Measurements from ENCODE around the gene PVALB.

PVALB gene

GRCh38 chr22:36816339-36816635, 548 bp downstream of the PVALB start:
- no peak for DNase-seq (ENCODE audit: extremely low spot score, insufficient read length, low read depth)
- FAIRE-seq = no peak

GRCh38 chr22:36815558-36816338, 1.1 kb downstream of the PVALB start:
- FAIRE-seq = no peak
- no peak for DNase-seq (ENCODE audit: extremely low spot score, insufficient read length, low read depth)

- FAIRE-seq (no peak), DNase-seq (ENCODE audit: extremely low spot score, insufficient read length, low read depth) (no peak)
These were observed 2.0 kb downstream of the PVALB start for GRCh38 chr22:36814801-36815200.

- FAIRE-seq (no peak), DNase-seq (ENCODE audit: extremely low spot score, insufficient read length, low read depth) (no peak)
These were observed 5.6 kb downstream of the PVALB start for GRCh38 chr22:36811094-36811800.

GRCh38 chr22:36809351-36809750, 7.5 kb downstream of the PVALB start:
- DNase-seq (ENCODE audit: extremely low spot score, insufficient read length, low read depth) = no peak
- no peak for FAIRE-seq

- FAIRE-seq (no peak), DNase-seq (ENCODE audit: extremely low spot score, insufficient read length, low read depth) (no peak)
These were observed 8.0 kb downstream of the PVALB start for GRCh38 chr22:36808721-36809344.

- no peak for FAIRE-seq
- no peak for DNase-seq (ENCODE audit: extremely low spot score, insufficient read length, low read depth)
These were observed 9.2 kb downstream of the PVALB start for GRCh38 chr22:36807627-36808026.

- FAIRE-seq (no peak), DNase-seq (ENCODE audit: extremely low spot score, insufficient read length, low read depth) (no peak)
These were observed 10.0 kb downstream of the PVALB start for GRCh38 chr22:36806835-36807234.

- FAIRE-seq (no peak), DNase-seq (ENCODE audit: extremely low spot score, insufficient read length, low read depth) (no peak)
These were observed 13.5 kb downstream of the PVALB start for GRCh38 chr22:36803358-36803757.

GRCh38 chr22:36798674-36799066, 18.2 kb downstream of the PVALB start:
- DNase-seq (ENCODE audit: extremely low spot score, insufficient read length, low read depth) = no peak
- no peak for FAIRE-seq

GRCh38 chr22:36797911-36798673, 18.7 kb downstream of the PVALB start:
- DNase-seq (ENCODE audit: extremely low spot score, insufficient read length, low read depth) (no peak), FAIRE-seq (peak; percentile 65)

- DNase-seq (ENCODE audit: extremely low spot score, insufficient read length, low read depth) = no peak
- FAIRE-seq = no peak
These were observed 19.5 kb downstream of the PVALB start for GRCh38 chr22:36797374-36797773.

GRCh38 chr22:36796552-36797175, 20.2 kb downstream of the PVALB start:
- no peak for FAIRE-seq
- no peak for DNase-seq (ENCODE audit: extremely low spot score, insufficient read length, low read depth)

GRCh38 chr22:36795633-36796032, 21.2 kb downstream of the PVALB start:
- DNase-seq (ENCODE audit: extremely low spot score, insufficient read length, low read depth) = no peak
- no peak for FAIRE-seq

GRCh38 chr22:36790648-36791047, 26.2 kb downstream of the PVALB start:
- DNase-seq (ENCODE audit: extremely low spot score, insufficient read length, low read depth) (no peak), FAIRE-seq (peak; percentile 92)

- FAIRE-seq (no peak), DNase-seq (ENCODE audit: extremely low spot score, insufficient read length, low read depth) (no peak)
These were observed 29.4 kb downstream of the PVALB start for GRCh38 chr22:36787204-36787988.

GRCh38 chr22:36783743-36784142, 33.1 kb downstream of the PVALB start:
- no peak for FAIRE-seq
- DNase-seq (ENCODE audit: extremely low spot score, insufficient read length, low read depth) = no peak

- DNase-seq (ENCODE audit: extremely low spot score, insufficient read length, low read depth) (peak; percentile 69), FAIRE-seq (peak; percentile 93)
These were observed 34.9 kb downstream of the PVALB start for GRCh38 chr22:36781656-36782627.
